ENCODE results near the gene KCTD4.

KCTD4 gene

GRCh38 chr13:45174478-45174877, 26.4 kb downstream of the KCTD4 start:
- no peak for DNase-seq

- DNase-seq, result no peak
These were observed 32.3 kb downstream of the KCTD4 start for GRCh38 chr13:45168555-45168930.

GRCh38 chr13:45167611-45168554, 33.0 kb downstream of the KCTD4 start:
- no peak for DNase-seq

GRCh38 chr13:45166858-45167257, 34.0 kb downstream of the KCTD4 start:
- no peak for DNase-seq

- DNase-seq, result no peak
These were observed 38.0 kb downstream of the KCTD4 start for GRCh38 chr13:45162821-45163220.

GRCh38 chr13:45162194-45162593, 38.7 kb downstream of the KCTD4 start:
- DNase-seq, result no peak

- DNase-seq, result no peak
These were observed 44.1 kb downstream of the KCTD4 start for GRCh38 chr13:45156565-45157361.

GRCh38 chr13:45149964-45150363, 50.9 kb downstream of the KCTD4 start:
- no peak for DNase-seq

GRCh38 chr13:45143346-45143751, 57.5 kb downstream of the KCTD4 start:
- DNase-seq, result no peak
